Adipose tissue (tissue), 3 donors: ENCODE results near the gene MEAK7. TPM values are rescaled to one million over a fixed set of nuclear protein-coding genes. Genes with fewer than 3 reads are reported as not detected.

Source experiments
- H3K27ac ChIP-seq: one replicate; pipeline ENCODE4 v1.5.1; 2013; ENCODE audit warnings: low read depth, low read length
- WGBS, 3 donors: extraction: QIAGEN DNeasy Blood & Tissue Kit; methylation state at CpG; one replicate each; pipeline ENCODE4 v1.1.7; 2013; 5-methylcytosine and 5-hydroxymethylcytosine counted together
- polyA plus RNA-seq, 3 donors: library from polyadenylated mRNA; stranded (reverse); fragments of 200-250 nt; gene quantifications; one replicate each; pipeline ENCODE4 v1.2.3, GENCODE V29; 2013
- donor health status: healthy with polysubstance abuse.
- donor health status: Bipolar disorder and iron deficiency.
- donor health status: healthy.

MEAK7 gene
- polyA plus RNA-seq, 3 donors: 2.5 to 4.2 (median 3.9) TPM

GRCh38 chr16:84500531-84500930 lies 3.9 kb downstream of the MEAK7 start:
- 94 to 95% (median 95%) methylated on average over 13 of the region's 13 CpGs for WGBS, 3 donors

GRCh38 chr16:84499638-84500037 lies 4.8 kb downstream of the MEAK7 start:
- H3K27ac ChIP-seq: no peak overlapping the region
- WGBS, 3 donors: 88 to 94% (median 92%) methylated on average over 15 of the region's 15 CpGs

More at GRCh38 chr16:84500531-84500930, 3.9 kb downstream of the MEAK7 start:
- H3K27ac ChIP-seq: no peak overlapping the region

DNA sequence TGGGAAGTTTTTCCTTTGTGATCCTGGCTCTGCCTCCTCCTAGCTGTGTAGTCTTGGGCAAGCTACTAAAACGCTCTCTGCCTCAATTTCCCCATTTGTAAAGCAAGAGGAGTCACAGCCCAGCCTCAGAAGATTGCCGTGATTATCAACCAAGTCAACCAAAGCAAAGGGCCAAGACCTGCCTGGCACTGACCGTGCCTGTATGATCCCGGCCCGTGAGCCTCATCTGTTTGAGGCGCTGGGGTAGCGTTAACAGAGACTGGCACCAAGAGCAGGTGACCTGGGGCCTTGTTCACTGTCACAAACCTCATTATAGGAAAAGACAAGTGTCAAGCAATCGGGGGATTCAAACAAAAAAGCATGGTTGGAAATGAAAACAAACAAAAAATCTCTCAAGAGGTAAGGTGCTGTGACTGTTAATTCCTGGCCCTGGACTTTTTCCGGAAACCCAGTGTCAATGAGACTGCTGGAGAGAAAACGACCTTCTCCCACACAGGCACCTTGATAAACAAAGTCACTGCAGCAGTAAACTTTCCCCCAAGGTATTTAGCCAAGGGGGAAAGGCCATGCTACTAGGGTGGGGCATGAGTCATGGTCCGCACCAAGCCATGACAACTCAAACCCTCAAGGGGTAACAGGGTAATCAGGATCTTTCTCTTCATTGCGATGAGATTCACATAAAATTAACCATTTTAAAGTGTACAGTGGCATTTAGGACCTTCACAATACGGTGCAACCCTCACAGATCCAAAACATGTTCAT lies 5.4 kb downstream of the MEAK7 start:
- H3K27ac ChIP-seq: no peak overlapping the region
- WGBS, 3 donors: 88 to 93% (median 91%) methylated on average over 13 of the region's 13 CpGs

DNA sequence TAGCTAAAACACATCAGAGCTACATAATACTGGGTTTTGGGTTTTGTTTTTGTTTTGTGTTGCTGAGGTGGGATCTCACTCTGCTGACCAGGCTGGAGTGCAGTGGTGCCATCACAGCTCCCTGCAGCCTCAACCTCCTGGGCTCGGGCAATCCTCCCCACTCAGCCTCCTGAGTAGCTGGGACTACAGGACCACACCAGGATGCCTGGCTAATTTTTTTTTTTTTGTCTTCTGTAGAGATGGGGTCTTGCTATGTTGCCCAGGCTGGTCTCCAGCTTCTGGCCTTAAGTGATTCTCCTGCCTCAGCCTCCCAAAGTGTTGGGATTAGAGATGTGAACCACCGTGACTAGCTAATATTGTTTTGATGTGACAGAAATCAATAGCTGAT lies 6.2 kb downstream of the MEAK7 start:
- no peak overlapping the region for H3K27ac ChIP-seq
- 84 to 98% (median 97%) methylated on average over 2 of the region's 2 CpGs for WGBS, 3 donors

- 83 to 90% (median 89%) methylated on average over 18 of the region's 18 CpGs for WGBS, 3 donors
- H3K27ac ChIP-seq: no peak overlapping the region
Observed at GRCh38 chr16:84497418-84498222, 6.8 kb downstream of the MEAK7 start.

GRCh38 chr16:84496991-84497390 lies 7.5 kb downstream of the MEAK7 start:
- 96 to 99% (median 98%) methylated on average over 3 of the region's 3 CpGs for WGBS, 3 donors
- H3K27ac ChIP-seq: no peak overlapping the region

DNA sequence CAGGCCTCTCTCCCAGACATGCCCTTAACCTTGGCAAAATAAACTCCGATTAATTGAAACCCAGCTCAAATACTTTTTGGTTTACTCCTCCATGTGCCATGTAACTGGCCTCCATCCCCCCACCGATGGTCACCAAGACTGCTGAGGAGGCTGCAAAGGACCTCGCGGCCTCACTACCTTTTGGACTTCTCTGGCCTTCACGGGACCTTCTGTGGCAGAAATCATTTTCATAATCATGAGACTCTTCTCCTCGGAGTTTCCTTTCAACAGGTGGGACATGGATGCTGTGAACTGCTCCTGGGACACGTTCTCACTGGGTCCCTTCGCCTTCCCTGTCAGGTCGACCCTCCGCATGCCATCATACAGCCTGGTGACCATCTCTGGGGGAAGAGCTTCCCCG lies 9.0 kb downstream of the MEAK7 start:
- 96 to 98% (median 96%) methylated on average over 11 of the region's 11 CpGs for WGBS, 3 donors
- H3K27ac ChIP-seq: no peak overlapping the region

DNA sequence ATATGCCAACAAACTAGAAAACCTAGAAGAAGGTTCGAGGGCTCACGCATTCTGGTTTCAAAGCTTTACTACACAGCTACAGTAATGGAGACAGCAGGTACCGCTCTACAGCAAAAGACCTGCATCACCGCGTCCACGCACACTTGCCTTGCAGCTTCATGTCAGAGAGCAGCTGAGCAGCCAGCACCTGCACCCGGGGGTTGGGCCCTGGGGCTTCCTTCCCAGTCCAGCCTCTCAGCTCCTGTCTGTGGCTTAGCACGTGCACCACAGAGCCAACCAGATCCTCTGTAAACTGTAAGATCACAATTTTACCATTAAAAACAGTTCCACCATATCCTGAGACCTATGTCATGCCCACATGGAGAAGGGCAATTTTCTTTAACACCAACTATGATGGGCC lies 15.3 kb downstream of the MEAK7 start:
- 80 to 90% (median 86%) methylated on average over 8 of the region's 8 CpGs for WGBS, 3 donors
- no peak overlapping the region for H3K27ac ChIP-seq

- 46 to 94% (median 91%) methylated on average over 8 of the region's 8 CpGs for WGBS, 3 donors
- H3K27ac ChIP-seq: no peak overlapping the region
Observed at GRCh38 chr16:84487358-84487757, 17.1 kb downstream of the MEAK7 start.

- 91 to 92% (median 91%) methylated on average over 17 of the region's 17 CpGs for WGBS, 3 donors
- H3K27ac ChIP-seq: no peak overlapping the region
Observed at GRCh38 chr16:84486551-84487235, 17.8 kb downstream of the MEAK7 start.

DNA sequence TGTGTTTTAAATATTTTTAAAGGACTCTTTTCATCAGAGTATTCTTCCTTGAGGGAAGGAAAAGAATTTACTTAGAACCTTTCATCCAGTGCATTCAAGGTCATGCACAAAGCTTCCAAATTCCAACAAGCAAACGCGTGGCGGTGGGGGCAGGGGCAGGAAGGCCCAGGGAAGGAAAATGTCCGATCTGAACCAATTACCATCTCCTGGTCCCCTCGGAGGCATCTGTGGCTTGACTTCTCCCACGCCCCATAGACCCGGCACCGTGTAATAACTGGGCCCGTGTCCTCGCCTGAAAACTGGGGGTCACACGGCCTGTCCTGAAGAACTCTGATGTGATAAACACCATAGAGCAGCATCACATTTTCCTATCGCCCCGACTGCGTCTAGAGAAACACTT lies 18.3 kb downstream of the MEAK7 start:
- WGBS, 3 donors: 86 to 88% (median 88%) methylated on average over 14 of the region's 14 CpGs
- H3K27ac ChIP-seq: no peak overlapping the region

DNA sequence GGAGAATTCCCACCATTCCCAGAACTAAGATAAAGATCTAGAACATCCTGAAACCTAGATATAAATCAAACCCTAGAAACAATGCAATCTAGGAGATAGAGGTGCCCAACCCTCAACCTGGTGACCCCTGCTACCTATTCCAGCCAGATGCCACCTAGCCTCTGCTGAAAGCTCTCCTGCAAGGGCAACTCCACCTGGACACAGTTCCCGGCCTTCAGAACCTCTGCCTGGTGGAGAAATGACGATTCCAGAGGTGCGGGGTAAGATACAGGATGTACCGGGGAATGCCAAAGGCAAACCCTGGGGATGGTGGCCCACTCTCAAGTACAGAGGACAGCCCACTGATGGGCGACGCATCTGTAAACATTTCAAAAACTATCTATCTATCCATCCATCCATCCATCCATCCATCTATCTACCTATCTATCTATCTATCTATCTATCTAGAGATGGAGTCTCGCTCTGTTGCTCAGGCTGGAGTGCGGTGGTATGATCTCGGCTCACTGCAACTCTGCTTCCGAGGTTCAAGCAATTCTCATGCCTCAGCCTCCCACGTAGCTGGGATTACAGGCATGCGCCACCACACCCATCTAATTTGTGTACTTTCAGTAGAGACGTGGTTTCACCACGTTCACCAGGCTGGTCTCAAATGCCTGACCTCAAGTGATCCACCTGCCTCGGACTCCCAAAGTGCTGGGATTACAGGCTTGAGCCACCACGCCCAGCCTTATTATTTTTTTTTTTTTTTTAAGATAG lies 19.0 kb downstream of the MEAK7 start:
- WGBS, 3 donors: 91 to 94% (median 93%) methylated on average over 16 of the region's 16 CpGs
- no peak overlapping the region for H3K27ac ChIP-seq

- 59 to 67% (median 66%) methylated on average over 15 of the region's 15 CpGs for WGBS, 3 donors
- no peak overlapping the region for H3K27ac ChIP-seq
Observed at GRCh38 chr16:84484579-84485254, 19.7 kb downstream of the MEAK7 start.

GRCh38 chr16:84483882-84484565 lies 20.4 kb downstream of the MEAK7 start:
- no peak overlapping the region for H3K27ac ChIP-seq
- 90 to 96% (median 95%) methylated on average over 19 of the region's 19 CpGs for WGBS, 3 donors

GRCh38 chr16:84482951-84483881 lies 21.2 kb downstream of the MEAK7 start:
- H3K27ac ChIP-seq: no peak overlapping the region
- WGBS, 3 donors: 92 to 95% (median 93%) methylated on average over 25 of the region's 25 CpGs
